HepG2 (cell line): ENCODE data around the gene NFIC. TPM values are rescaled to one million over a fixed set of nuclear protein-coding genes. Genes with fewer than 3 reads are reported as not detected.

Experiments
- ATF7 ChIP-seq, 2 experiments: fragments of 450-650 bp in 1 of 2; sonication (generic) in 1 of 2; formaldehyde crosslinking in 1 of 2; IDR thresholded peaks; 2 replicates each; pipeline versions ENCODE4 v1.4.0 to v1.6.1; 2016 to 2020; ENCODE audit warnings: antibody characterized with exemption in 1 of 2, mild to moderate bottlenecking in 1 of 2, missing genetic modification reagents in 1 of 2
- GPBP1L1 ChIP-seq: sonication (generic); formaldehyde crosslinking; IDR thresholded peaks from 2 replicates; pipeline ENCODE4 v1.5.0; 2020; ENCODE audit warnings: mild to moderate bottlenecking, missing genetic modification reagents
- HNF4G ChIP-seq, 2 experiments: sonication (generic) in 1 of 2; formaldehyde crosslinking in 1 of 2; IDR thresholded peaks; 2 replicates each; pipeline versions ENCODE4 v1.4.0 to v1.6.1; 2011 to 2020; ENCODE audit warnings: borderline replicate concordance in 2 of 2, low read depth in 2 of 2, mild to moderate bottlenecking in 2 of 2, low read length in 1 of 2, missing genetic modification reagents in 1 of 2, moderate library complexity in 1 of 2
- MBNL3 ChIP-seq: fragments of 250-450 bp; sonication (Bioruptor Pico); conservative IDR thresholded peaks from 2 replicates; pipeline ENCODE4 v1.8.0; 2022; ENCODE audit warnings: mild to moderate bottlenecking, inconsistent platforms
- NR2C2 ChIP-seq: sonication (generic); formaldehyde crosslinking; IDR thresholded peaks from 2 replicates; pipeline ENCODE4 v1.4.0; 2020; ENCODE audit warnings: missing genetic modification reagents, mild to moderate bottlenecking, moderate library complexity, borderline replicate concordance
- PHB2 ChIP-seq: fragments of 450-650 bp; IDR thresholded peaks from 2 replicates; pipeline ENCODE4 v1.6.1; 2018; ENCODE audit not compliant: partially characterized antibody
- REST ChIP-seq, 2 experiments: IDR thresholded peaks; 2 replicates each; pipeline ENCODE4 v1.6.1; 2011 to 2012; ENCODE audit warnings: low read length in 2 of 2, borderline replicate concordance in 1 of 2, low read depth in 1 of 2, mild to moderate bottlenecking in 1 of 2, moderate library complexity in 1 of 2
- SIN3B ChIP-seq: fragments of 150-350 bp; IDR thresholded peaks from 2 replicates; pipeline ENCODE4 v1.6.1; 2014; ENCODE audit warnings: low read length
- SRSF9 ChIP-seq: fragments of 200-400 bp; formaldehyde crosslinking; IDR thresholded peaks from 2 replicates; pipeline ENCODE4 v1.6.1; 2018; ENCODE audit warnings: borderline replicate concordance, mild to moderate bottlenecking, low read depth, low read length; ENCODE audit not compliant: insufficient read depth, poor library complexity, severe bottlenecking
- ZBTB38 ChIP-seq: sonication (generic); formaldehyde crosslinking; IDR thresholded peaks from 2 replicates; pipeline ENCODE4 v1.5.1; 2020; ENCODE audit warnings: mild to moderate bottlenecking, missing genetic modification reagents
- ZBTB46 ChIP-seq: sonication (generic); formaldehyde crosslinking; IDR thresholded peaks from 2 replicates; pipeline ENCODE4 v1.4.0; 2020; ENCODE audit warnings: mild to moderate bottlenecking, missing genetic modification reagents, borderline replicate concordance
- ZFP90 ChIP-seq: sonication (generic); formaldehyde crosslinking; IDR thresholded peaks from 2 replicates; pipeline ENCODE4 v1.8.0; 2022; ENCODE audit warnings: missing genetic modification reagents, mild to moderate bottlenecking, inconsistent platforms, borderline replicate concordance
- ZNF280B ChIP-seq: sonication (generic); formaldehyde crosslinking; IDR thresholded peaks from 2 replicates; pipeline ENCODE4 v1.5.0; 2020; ENCODE audit warnings: missing genetic modification reagents, mild to moderate bottlenecking, borderline replicate concordance
- ZNF362 ChIP-seq: sonication (generic); formaldehyde crosslinking; IDR thresholded peaks from 2 replicates; pipeline ENCODE4 v1.4.0; 2020; ENCODE audit warnings: missing genetic modification reagents, mild to moderate bottlenecking, borderline replicate concordance
- ZNF451 ChIP-seq: sonication (generic); formaldehyde crosslinking; IDR thresholded peaks from 2 replicates; pipeline ENCODE4 v1.5.0; 2020; ENCODE audit warnings: mild to moderate bottlenecking, missing genetic modification reagents
- polyA plus RNA-seq, 8 experiments: library from polyadenylated mRNA; depleted of rRNA in 3 of 8; stranded (reverse) in 7 of 8; unstranded in 1 of 8; fragments of >200 nt; fragmentation: Illumina TruSeq in 4 of 8; extraction: Trizol in 4 of 8; gene quantifications; 2 replicates each; pipeline versions ENCODE4 v1.2.1 to v1.2.3, GENCODE V29; 2011 to 2016; ENCODE audit warnings: low read depth in 4 of 8, missing spikeins in 1 of 8, mixed read lengths in 1 of 8; ENCODE audit not compliant: insufficient read depth in 1 of 8
- total RNA-seq, 5 experiments: library from RNA; depleted of rRNA; stranded (reverse); fragments of >200 nt; fragmentation: Illumina TruSeq; extraction: Trizol; gene quantifications; 2 replicates each; pipeline ENCODE4 v1.2.3, GENCODE V29; 2016; ENCODE audit warnings: low read depth in 1 of 5

NFIC gene
- total and polyA plus RNA-seq, 2 of the 13 experiments (the other 11 are each of a cell fraction or from before 2014, with no cell fraction given), result 1.3 to 2.5 TPM

- TF ChIP-seq PHB2 (no peak), REST (IDR thresholded peaks at IDR 0.05; ENCODE audit: borderline replicate concordance in 1 of 2, low read depth in 1 of 2, low read length in 2 of 2) (no peak), ZBTB46 (CRISPR knock-in tag) (no peak), SIN3B (no peak), HNF4G (IDR thresholded peaks at IDR 0.05; ENCODE audit: borderline replicate concordance, low read depth, low read length) (no peak), HNF4G (CRISPR knock-in tag; IDR thresholded peaks at IDR 0.05; ENCODE audit: borderline replicate concordance, low read depth) (no peak), ZNF280B (CRISPR knock-in tag) (0 out of 2 replicates have a peak, but pooled peaks have one; percentile 33), ZNF451 (CRISPR knock-in tag) (peak; percentile 67; the same call in 1 of the 2 replicates), GPBP1L1 (CRISPR knock-in tag) (no peak), ZFP90 (CRISPR knock-in tag) (peak; percentile 51; the same call in 1 of the 2 replicates), NR2C2 (CRISPR knock-in tag) (no peak), MBNL3 (no peak), ZBTB38 (CRISPR knock-in tag) (peak; percentile 82), SRSF9 (no peak), ZNF362 (CRISPR knock-in tag) (no peak), ATF7 (IDR thresholded peaks at IDR 0.05) (no peak), ATF7 (CRISPR knock-in tag; IDR thresholded peaks at IDR 0.05) (no peak)
Observed at GRCh38 chr19:3360421-3361383, 5.7 kb upstream of the NFIC start (continued).
